Activated T-helper 1 cell treated with anti-CD3 and anti-CD28 coated beads, Interleukin-12 subunit alpha, Interleukin-12 subunit beta, Interleukin-2, Interleukin-4 antibody, amounts not matched to agents 30 ng/mL and 10 ng/mL and 1 ng/mL, durations not matched to agents 14 hours and 24 hours and 36 hours (primary cell): Measurements from ENCODE around the gene TGFBRAP1. TPM values are rescaled to one million over a fixed set of nuclear protein-coding genes. Genes with fewer than 3 reads are reported as not detected.
"Not testable (repeated sequence)": the region's sequence is repeated elsewhere in the genome, so short reads cannot be mapped to it uniquely, and the experiment has no call there.

ENCODE experiments used
- DNase-seq: peaks from one replicate; pipeline ENCODE4 v3.0.0; 2021; ENCODE audit warnings: low spot score
- H3K27ac Mint-ChIP-seq: one replicate; pipeline ENCODE4 v1.8.0; 2021; ENCODE audit warnings: mild to moderate bottlenecking, mixed read lengths
- H3K27me3 Mint-ChIP-seq: one replicate; pipeline ENCODE4 v1.8.0; 2022; ENCODE audit warnings: mild to moderate bottlenecking, moderate library complexity, mixed read lengths; ENCODE audit not compliant: insufficient read depth
- H3K36me3 Mint-ChIP-seq: one replicate; pipeline ENCODE4 v1.8.0; 2021; ENCODE audit warnings: low read depth, mixed read lengths
- H3K4me1 Mint-ChIP-seq: one replicate; pipeline ENCODE4 v1.8.0; 2021; ENCODE audit warnings: low read depth, mixed read lengths
- H3K4me3 Mint-ChIP-seq: one replicate; pipeline ENCODE4 v1.8.0; 2021; ENCODE audit warnings: mild to moderate bottlenecking, moderate library complexity, mixed read lengths
- H3K9me3 Mint-ChIP-seq: one replicate; pipeline ENCODE4 v1.8.0; 2021; ENCODE audit warnings: mixed read lengths
- intact Hi-C: fragments of 100-400 bp; cut with micrococcal nuclease; formaldehyde crosslinking; loops from one replicate; pipeline ENCODE4 v1.15.1; 2024
- total RNA-seq: library from RNA; stranded (reverse); gene quantifications from 2 replicates; pipeline ENCODE4 v1.2.3, GENCODE V29; 2022

Gene TGFBRAP1
- total RNA-seq, 1 donor from 2014 or later: 23.1 TPM

DNA sequence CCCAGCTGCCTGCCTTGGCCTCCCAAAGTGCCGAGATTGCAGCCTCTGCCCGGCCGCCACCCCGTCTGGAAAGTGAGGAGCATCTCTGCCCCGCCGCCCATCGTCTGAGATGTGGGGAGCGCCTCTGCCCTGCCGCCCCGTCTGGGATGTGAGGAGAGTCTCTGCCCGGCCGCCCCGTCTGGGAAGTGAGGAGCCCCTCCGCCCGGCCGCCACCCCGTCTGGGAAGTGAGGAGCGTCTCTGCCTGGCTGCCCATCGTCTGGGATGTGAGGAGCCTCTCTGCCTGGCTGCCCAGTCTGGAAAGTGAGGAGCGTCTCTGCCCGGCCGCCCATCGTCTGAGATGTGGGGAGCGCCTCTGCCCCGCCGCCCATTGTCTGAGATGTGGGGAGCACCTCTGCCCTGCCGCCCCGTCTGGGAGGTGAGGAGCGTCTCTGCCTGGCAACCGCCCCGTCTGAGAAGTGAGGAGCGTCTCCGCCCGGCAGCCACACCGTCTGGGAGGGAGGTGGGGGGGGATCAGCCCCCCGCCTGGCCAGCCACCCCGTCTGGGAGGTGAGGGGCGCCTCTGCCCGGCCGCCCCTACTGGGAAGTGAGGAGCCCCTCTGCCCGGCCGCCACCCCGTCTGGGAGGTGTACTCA is 78.4 kb downstream of the TGFBRAP1 start:
- intact Hi-C loops: not testable (repeated sequence)

DNA sequence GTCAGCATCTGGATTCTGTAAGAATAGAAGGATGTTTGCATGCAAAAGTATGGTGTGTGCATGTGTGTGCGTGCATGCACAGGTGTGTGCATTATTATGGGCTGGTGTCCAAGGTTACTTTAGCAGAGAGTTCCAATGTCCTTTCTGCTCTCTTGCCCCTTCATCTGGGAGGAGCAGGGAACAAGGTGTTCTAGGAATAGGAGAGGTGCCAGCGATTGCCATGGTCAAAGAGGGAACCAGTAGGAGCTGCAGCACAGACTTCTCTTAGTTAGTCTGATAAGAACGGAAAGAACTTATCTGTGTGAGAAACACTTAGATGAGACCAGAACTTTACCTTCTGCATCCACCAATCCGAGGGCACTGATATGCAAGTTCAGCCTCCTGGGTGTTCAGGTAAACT is 79.6 kb downstream of the TGFBRAP1 start:
- DNase-seq: no peak
- Mint-ChIP-seq H3K9me3 (no peaks in the 10 kb centered on the region), H3K27me3 (peaks cover 1% of the 10 kb centered on the region), H3K4me1 (no peaks in the 10 kb centered on the region), H3K36me3 (no peaks in the 10 kb centered on the region), H3K27ac (no peak overlapping the region), H3K4me3 (no peak overlapping the region)
- intact Hi-C loops: no loop called here

More for the DNA sequence above, 78.4 kb downstream of the TGFBRAP1 start:
- H3K27me3 Mint-ChIP-seq, DNase-seq, H3K9me3 Mint-ChIP-seq, H3K36me3 Mint-ChIP-seq, H3K27ac Mint-ChIP-seq, H3K4me1 Mint-ChIP-seq, H3K4me3 Mint-ChIP-seq: not testable (repeated sequence)

DNA sequence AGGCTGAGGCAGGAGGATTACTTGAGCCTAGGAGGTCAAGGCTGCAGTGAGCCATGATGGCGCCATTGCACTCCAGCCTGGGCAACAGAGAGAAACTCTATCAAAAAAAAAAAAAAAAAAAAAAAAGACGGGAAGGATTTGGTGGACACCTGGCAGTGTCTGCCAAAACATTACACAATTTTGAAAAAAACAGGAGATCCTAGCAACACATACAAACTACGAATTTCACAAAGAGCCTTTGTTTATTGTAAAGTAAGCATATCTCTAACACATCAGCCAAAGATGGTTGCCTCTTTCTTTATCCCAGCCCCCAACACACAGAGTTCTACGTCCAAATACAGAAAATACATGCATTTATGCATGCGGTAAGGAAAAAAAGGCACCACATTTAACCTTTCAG is 80.4 kb downstream of the TGFBRAP1 start:
- H3K4me1 Mint-ChIP-seq: no peaks in the 10 kb centered on the region
- DNase-seq: no peak
- H3K9me3 Mint-ChIP-seq: no peaks in the 10 kb centered on the region
- intact Hi-C loops: no loop called here
- H3K4me3 Mint-ChIP-seq: no peak overlapping the region
- peaks cover 1% of the 10 kb centered on the region for H3K27me3 Mint-ChIP-seq
- H3K27ac Mint-ChIP-seq: no peak overlapping the region
- no peaks in the 10 kb centered on the region for H3K36me3 Mint-ChIP-seq

DNA sequence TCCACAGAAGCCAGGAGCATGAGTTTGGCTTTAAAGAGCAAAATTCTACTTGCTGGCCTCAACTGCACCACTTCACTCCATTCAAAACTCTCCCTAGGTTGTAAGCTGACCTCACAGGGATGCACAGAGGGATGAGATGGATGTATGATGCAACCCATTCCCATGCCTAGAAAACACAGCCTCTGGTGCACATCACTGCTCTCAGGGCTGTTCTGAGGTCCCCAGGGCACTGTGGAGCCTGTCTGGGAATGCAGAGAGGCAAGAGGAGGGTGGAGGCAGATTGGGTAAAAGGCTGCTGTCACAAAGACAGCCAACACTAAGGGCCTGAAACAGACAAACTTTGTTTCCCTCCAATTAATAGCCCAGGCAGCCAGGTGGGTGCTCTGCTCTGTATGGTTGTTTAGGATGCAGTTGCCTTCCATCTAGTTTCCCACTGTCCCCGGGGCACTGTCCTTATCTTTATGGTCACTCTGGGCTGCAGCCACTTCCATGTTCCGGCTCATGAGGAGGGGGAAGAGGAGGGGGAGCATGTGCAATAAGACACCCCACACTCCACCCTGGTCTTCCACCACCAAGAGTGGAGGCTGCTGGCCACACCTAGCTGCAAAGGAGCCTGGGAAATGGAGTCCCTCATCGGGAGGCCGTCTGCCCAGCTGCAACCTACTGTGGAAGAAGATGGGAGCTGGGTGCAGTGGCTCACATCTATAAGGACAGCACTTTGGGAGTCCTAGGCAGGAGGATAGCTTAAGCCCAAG is 81.0 kb downstream of the TGFBRAP1 start:
- Mint-ChIP-seq H3K27me3 (peaks cover 1% of the 10 kb centered on the region), H3K4me1 (no peaks in the 10 kb centered on the region), H3K4me3 (no peak overlapping the region), H3K27ac (no peak overlapping the region), H3K9me3 (no peaks in the 10 kb centered on the region), H3K36me3 (no peaks in the 10 kb centered on the region)
- intact Hi-C loops: no loop called here
- DNase-seq: no peak

DNA sequence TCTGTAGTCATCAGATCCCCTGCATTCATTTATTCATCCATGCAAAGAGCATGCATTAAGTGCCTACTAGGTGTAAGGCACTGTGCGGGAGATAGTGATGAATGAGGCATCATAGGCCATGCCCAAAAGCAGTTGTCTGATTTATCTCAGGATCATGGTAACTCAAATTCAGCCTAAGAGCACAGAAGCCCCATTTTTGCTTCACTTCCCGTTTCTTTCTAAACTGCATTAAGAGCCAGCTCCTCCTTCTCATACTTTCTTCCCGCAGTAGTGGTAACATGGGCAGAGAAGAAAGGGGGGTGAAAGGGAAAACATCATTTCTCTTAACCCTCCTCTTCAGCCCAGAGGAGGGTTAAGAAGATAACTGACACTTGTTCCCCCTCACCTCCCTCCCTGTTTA is 85.1 kb downstream of the TGFBRAP1 start:
- DNase-seq: no peak
- intact Hi-C loops: no loop called here
- H3K9me3 Mint-ChIP-seq: no peaks in the 10 kb centered on the region
- H3K4me1 Mint-ChIP-seq: no peaks in the 10 kb centered on the region
- no peak overlapping the region for H3K27ac Mint-ChIP-seq
- H3K36me3 Mint-ChIP-seq: no peaks in the 10 kb centered on the region
- peaks cover 1% of the 10 kb centered on the region for H3K27me3 Mint-ChIP-seq
- no peak overlapping the region for H3K4me3 Mint-ChIP-seq

DNA sequence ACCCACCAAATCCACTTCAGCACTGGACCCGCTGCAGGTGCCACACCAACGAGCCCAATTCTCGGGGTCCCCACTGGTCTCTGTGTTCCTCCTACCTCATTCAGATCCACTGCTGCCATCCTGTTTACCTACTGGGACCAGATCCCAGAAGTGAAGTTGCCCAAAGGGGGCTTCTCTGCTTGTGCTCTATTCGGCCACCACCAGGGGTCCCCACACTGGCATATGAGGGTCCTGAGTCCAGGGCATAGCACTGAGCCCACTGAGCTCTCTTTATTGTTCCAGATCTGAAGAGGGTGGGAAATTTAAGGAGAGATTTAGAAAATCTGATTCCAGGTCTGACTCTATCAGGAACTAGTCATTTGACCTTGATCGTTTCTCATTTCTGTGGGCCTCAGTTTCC is 85.6 kb downstream of the TGFBRAP1 start:
- no peaks in the 10 kb centered on the region for H3K4me1 Mint-ChIP-seq
- intact Hi-C loops: no loop called here
- no peak for DNase-seq
- H3K9me3 Mint-ChIP-seq: no peaks in the 10 kb centered on the region
- H3K27ac Mint-ChIP-seq: no peak overlapping the region
- no peaks in the 10 kb centered on the region for H3K36me3 Mint-ChIP-seq
- no peak overlapping the region for H3K4me3 Mint-ChIP-seq
- H3K27me3 Mint-ChIP-seq: peaks cover 3% of the 10 kb centered on the region

DNA sequence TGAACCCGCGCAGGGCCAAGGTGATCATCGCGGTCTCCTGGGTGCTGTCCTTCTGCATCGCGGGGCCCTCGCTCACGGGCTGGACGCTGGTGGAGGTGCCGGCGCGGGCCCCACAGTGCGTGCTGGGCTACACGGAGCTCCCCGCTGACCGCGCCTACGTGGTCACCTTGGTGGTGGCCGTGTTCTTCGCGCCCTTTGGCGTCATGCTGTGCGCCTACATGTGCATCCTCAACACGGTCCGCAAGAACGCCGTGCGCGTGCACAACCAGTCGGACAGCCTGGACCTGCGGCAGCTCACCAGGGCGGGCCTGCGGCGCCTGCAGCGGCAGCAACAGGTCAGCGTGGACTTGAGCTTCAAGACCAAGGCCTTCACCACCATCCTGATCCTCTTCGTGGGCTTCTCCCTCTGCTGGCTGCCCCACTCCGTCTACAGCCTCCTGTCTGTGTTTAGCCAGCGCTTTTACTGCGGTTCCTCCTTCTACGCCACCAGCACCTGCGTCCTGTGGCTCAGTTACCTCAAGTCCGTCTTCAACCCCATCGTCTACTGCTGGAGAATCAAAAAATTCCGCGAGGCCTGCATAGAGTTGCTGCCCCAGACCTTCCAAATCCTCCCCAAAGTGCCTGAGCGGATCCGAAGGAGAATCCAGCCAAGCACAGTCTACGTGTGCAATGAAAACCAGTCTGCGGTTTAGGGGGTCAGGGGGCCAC is 87.1 kb downstream of the TGFBRAP1 start:
- Mint-ChIP-seq H3K4me1 (no peaks in the 10 kb centered on the region), H3K27ac (no peak overlapping the region), H3K27me3 (peaks cover 8% of the 10 kb centered on the region), H3K9me3 (no peaks in the 10 kb centered on the region), H3K36me3 (no peaks in the 10 kb centered on the region), H3K4me3 (no peak overlapping the region)
- no peak for DNase-seq
- intact Hi-C loops: no loop called here

DNA sequence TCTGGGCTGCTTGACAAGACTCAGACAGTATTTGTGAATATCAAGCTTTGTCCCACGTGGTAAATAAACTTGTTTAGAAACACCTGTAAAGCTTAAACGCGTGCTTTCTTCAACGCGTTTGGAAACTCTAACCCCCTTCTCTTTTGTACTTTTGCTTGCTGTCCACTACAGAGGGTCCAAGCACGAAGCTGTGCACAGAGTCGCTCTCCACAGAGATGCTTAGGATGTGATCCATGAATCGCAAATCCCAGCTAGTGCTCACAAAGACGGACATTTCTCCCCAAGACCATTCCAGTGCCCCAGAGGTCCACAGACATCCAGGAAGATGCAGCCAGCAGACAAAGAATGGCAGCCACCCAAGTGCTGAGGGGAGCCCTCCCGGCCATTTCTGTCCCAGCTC is 88.1 kb downstream of the TGFBRAP1 start, which contains the start of gene GPR45:
Gene GPR45, plus strand, starts transcription at position 301 of the 400 bp plus-strand sequence. CDS start 116 bp downstream, outside the sequence.
- DNase-seq: no peak
- Mint-ChIP-seq H3K27me3 (peaks cover 7% of the 10 kb centered on the region), H3K4me1 (no peaks in the 10 kb centered on the region), H3K36me3 (no peaks in the 10 kb centered on the region), H3K4me3 (no peak within 1 kb of the TSS), H3K27ac (no peak within 1 kb of the TSS), H3K9me3 (no peaks in the 10 kb centered on the region)
- intact Hi-C loops: no loop called here

DNA sequence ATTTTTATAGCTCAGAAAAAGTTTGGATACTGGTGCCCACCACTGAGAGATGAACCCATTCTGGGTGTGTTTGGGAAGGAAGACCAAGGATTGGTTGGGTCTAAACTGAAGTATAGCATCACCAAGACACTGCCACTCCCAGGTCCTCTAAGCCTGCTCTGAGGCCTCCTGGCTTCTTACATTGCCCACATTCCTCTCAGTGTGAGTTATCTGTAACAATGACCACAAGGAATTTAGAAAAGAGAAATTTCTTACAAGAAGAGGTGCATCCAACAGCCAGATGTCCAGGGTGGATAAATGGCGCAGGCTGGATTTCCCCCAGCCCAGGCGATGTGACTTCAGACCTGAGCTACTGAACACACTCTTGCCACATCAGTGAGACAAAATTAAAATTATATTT is 89.6 kb downstream of the TGFBRAP1 start:
- DNase-seq: no peak
- Mint-ChIP-seq H3K36me3 (no peaks in the 10 kb centered on the region), H3K9me3 (no peaks in the 10 kb centered on the region), H3K4me3 (no peak overlapping the region), H3K27me3 (peaks cover 12% of the 10 kb centered on the region), H3K27ac (no peak overlapping the region), H3K4me1 (peaks cover 9% of the 10 kb centered on the region)
- intact Hi-C loops: no loop called here

DNA sequence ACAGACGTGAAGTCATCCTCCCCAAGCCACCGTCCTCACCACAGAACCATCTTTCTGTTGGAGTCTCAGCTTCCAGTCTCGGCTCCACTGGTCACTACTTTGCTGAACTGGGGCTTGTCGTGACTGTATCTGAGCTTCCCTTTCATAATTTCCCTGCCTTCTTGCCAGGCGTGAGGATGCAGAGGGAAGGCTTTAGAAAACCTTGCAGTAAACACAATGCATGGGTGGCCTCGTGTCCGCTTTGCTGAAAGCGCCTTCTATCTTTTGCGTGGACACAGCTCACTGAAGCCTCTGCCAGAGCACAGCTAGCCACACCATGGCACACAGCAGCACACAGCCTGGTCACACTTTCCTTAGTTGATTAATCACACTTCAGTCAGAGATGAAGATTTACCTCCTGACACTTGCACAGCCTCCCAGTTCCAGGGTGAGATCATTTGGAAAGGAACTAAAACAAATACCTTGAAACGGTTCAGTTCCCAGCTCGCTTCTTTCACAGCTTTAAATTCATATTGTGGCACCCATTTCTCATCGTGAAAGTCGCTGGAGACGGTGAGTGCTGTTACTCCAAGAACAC is 90.8 kb downstream of the TGFBRAP1 start:
- no peaks in the 10 kb centered on the region for H3K36me3 Mint-ChIP-seq
- peaks cover 9% of the 10 kb centered on the region for H3K4me1 Mint-ChIP-seq
- intact Hi-C loops: no loop called here
- no peak overlapping the region for H3K27ac Mint-ChIP-seq
- no peak for DNase-seq
- no peak overlapping the region for H3K4me3 Mint-ChIP-seq
- peaks cover 15% of the 10 kb centered on the region for H3K27me3 Mint-ChIP-seq
- no peaks in the 10 kb centered on the region for H3K9me3 Mint-ChIP-seq

DNA sequence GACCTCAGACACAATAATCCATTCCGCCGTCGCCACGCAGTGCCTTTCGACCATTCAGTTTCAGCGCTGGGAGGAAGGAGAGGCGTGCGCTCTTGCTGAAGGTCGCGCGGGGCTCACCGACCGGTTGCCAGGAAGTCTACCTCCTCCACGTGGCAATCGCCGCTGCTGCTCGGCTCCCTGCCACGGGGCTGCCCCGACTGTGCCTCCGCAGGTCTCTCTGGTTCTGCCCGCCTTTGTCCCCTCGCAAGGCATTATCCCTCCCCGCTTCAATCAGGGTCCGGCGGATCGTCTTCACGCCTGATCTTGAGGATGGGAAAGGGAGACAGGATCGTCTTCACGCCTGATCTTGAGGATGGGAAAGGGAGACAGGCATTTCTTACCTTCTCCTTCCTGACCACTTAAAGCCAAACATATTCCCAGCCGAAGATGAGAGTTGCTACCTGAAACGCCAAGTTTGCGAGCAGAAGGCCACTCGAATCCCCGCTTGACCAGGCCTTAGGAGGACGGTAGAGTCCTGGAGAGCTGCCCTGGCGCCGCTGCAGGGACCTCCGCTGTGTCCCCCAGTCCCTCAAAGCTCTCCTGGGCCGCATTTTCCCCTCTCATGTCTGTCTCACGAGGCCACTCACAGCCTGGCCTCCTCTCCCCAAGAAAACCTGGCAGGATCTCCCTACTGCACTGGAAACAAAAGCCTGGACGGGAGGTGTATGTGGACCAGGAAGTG is 92.3 kb downstream of the TGFBRAP1 start:
- Mint-ChIP-seq H3K36me3 (no peaks in the 10 kb centered on the region), H3K9me3 (no peaks in the 10 kb centered on the region), H3K27ac (no peak overlapping the region), H3K27me3 (peaks cover 20% of the 10 kb centered on the region), H3K4me3 (no peak overlapping the region), H3K4me1 (peaks cover 9% of the 10 kb centered on the region)
- intact Hi-C loops: no loop called here
- no peak for DNase-seq

DNA sequence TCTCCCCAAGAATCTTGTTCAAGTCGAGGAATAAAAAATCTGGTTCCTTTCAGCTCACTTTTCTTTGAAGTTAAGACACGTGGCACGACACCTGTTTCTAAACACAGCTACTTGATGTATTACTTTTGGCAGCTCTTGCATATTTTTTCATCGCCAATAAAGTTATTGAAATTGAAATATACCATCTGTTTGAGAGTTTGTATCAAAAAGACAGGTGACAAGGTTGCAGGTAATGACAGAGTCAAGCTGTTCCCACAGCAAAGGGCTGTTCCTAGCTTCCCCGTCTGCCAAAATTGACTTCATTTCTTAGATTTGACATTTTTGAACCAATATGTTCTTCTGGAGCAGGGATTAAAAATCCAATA is 93.5 kb downstream of the TGFBRAP1 start:
- no peak for DNase-seq
- Mint-ChIP-seq H3K4me1 (peaks cover 9% of the 10 kb centered on the region), H3K27ac (no peak overlapping the region), H3K27me3 (peaks cover 20% of the 10 kb centered on the region), H3K4me3 (no peak overlapping the region), H3K9me3 (no peaks in the 10 kb centered on the region), H3K36me3 (no peaks in the 10 kb centered on the region)
- intact Hi-C loops: no loop called here
